T follicular helper cell (primary cell): ENCODE data around the gene ZFPM1.

ENCODE experiments used
- DNase-seq: peaks from one replicate; pipeline ENCODE4 v3.0.0-alpha.2; 2020; ENCODE audit warnings: low read depth

The ZFPM1 gene

DNA sequence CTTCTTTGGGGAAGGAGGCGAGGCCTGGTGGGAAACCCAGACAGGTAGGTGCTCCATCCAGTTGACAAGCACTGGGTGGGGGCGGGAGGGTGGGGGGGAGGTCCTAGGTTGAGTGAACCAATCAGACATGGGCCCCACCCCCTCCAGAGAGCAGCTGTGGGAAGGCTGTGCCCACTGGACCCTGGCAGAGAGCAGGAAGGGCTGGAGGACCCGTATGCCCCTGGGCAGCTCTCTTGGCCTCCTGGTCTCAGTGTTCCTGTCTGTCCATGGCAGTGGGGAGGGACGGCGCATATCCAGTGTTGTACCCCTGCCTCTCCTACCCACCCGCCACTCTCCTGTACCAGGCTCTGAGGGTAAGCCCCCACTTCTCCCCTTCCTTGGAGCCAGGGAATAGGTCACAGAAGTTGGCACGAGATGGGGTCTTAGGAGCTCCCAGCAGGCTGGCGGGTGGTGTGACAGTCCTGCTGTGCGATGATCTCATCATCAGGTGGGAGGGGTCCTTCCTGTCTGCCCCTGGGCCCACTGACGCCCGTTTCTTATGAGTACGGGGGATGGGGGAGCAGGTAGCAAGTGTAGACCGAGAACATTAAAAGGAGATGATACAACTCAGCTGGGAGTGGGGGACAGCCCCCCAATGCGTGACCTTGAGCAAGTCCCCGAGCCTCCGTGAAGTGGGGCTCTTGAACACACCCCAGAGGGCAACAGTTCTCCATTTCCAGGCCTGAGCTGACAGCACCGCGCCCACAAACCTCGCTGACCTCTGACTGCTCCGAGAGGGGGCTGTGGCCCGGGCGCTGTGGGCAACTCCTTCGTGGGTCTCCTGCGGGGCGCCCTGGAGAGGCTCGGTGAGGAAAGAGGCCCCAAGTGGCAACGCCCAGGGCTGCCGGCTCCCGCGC lies 1.2 kb upstream of the ZFPM1 start:
- no peak for DNase-seq

DNA sequence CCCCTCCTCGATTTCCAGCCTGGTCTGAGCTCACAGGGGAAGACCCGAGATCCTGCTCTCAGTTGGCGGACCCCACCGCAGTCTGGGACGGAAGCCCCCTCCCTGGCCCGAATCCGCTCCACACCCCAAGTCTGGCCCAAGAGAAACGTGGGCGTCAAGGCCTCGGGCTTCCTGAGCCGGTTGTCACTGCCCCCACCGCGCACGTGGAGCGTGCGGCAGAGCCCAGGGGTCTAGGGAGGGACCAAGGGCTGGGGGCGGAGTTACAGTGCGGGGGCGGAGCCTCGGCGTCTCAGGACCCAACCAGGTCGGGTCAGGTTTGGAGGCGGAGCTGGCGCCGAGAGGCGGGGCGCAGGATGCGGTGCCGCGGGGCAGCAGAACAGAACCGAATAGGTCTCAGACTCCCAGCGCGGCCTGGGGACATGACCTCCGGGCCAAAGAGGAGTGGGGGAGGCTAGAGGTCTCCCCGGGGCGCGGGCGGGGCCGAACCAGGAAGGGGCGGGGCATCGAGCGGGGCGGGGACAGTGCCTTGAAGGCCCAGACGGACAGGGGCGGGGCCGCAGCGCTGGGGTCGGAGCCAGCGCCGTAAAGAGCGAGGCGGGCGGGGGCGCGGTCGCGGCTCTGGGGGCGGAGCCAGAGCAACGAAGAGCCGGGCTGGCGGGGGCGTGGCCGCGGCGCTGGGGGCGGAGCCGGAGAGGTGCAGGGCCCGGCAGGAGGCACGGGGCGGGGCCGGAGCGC lies 431 bp upstream of the ZFPM1 start:
- DNase-seq = peak; percentile 98

DNA sequence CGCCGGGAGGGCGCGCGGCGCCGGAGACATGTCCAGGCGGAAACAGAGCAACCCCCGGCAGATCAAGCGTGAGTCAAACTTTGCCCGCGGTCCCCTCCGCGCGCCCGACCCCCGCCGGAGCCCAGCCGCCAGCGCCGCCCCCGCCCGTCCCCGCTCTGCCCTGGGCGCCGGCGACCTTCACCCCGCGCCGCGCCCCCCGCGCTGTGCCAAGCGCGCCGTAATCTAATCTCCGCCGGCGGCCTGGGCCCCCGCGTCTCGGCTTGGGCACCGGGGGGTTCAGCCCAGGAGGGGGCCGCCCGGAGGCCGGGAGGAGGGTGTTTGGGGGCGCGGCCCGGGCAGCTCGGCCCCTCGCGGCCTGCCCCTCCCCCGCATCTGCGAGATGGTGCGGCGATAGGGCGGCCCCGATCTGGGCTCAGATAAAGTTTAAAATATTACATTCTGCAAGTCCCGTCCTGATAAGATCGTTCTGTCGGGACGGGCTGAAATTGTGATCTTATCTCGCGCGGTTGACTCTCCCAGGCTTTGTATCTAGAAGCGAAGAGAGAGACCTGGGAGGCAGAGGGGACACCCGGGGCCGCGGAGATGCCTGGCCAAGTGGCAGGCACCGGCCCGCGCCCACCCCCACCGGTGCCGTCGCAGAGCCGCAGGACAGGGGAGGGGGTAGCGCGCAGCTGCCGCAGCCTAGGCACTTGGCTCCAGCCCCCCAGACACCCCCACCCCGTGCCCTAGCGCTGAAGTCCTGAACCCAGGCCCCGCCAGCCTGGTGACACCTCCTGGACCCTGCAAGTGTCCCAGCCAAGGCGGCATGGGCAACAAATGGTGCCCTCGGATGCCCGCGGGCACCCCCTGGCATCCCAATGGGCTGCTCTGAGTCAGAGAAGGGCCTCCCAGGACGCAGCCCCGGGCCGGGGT lies 787 bp downstream of the ZFPM1 start:
- no peak for DNase-seq

DNA sequence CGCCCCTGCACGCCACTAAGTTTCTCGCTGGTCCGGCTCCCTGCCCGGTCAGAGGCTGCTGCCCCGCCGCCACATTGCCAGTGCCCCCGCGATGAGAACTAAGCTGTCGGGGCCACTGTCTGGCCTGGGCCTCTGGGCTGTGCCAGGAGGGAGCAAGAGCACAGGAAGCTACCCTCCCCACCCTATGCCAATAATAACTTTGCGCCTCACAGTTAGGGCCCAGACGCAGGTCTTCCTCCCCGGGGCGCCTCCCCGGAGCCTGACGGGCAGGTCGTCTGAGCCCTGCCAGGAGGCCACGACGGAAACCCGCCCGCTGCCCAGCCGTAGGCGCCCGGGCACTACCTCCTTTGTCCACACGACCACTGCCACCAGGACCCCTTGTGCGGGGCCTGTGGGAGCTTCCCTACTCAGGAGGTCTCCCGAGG lies 1.5 kb downstream of the ZFPM1 start:
- DNase-seq = no peak

DNA sequence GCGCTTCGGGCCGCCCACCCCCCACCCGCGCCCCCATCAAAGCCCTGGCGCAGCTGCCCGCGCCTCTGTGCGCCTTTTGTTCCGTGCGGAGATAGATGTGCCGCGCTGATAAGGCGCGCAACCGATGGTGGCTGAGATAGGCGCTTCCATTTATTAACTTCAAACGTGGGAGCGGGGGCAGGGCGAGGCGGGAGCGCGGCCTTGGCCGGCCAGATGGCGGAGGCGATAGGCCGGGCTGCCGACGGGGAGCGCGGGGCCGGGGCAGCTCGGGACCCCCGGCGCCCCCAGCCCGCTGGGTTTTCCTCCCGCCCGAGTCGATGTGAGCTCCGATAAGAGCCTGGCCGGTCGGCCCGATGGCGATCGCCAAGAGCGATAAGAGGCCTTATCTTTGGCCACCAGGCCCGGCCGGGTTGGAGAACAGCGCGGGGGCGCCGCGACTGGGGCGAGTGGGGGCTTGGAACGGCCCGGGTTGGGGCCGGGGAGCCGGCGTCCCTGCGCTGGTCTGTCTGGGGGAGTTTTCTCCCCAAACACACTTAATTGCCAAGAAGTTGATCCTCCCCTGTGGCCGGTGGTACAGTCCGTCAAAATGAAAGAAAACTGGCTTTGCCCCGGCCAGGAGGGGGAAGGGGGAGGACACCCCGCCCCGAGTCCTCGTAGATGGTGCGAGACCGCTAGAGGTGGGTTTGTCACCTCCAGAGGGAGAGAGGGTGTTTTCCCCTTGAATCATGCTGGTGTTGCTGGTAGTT lies 2.7 kb downstream of the ZFPM1 start:
- DNase-seq = peak; percentile 52

DNA sequence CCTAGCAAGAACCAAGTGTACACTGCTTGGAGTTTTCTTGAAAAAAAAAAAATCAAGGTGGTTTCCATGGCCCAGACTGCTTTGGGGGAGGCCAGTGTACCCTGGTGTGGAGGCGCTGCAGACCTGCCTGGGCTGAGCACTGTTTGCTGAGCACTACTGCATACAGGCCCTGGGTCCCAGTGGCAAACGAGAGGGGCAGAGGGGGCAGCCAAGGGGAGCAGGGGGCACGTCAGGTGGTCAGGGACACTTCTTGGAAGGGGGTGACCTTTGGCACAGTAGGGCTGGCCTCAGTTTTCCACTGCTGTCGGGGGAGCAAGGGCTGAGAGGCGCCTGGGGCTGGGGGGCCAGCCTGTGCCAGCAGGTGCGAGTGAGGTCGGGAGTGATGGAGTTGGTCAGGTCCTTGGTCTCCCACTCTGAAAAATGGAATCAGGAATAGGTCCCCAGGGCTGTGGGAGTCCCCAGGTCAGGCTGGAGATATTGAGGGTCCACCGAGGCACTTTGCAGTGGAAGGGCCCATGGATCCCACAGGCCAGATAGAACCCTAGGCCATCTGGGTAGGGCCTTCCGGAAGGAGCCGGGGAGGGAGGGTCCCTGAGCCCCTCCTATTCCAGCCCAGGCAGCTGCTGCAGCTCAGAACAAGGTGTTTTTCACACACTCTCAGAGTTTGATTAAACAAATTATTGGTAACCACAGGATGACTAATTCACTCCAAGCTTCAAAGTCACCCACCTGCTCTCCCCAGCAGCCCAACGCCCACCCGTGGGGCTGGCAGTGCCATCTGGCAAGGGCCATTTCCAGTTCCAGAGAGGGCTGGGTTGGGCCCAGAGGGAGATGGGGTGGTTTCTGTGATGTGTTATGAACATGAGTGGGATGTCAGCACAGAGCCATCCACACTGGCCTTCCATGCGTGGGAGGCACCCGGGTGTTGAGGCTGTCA lies 3.5 kb downstream of the ZFPM1 start:
- DNase-seq = no peak

DNA sequence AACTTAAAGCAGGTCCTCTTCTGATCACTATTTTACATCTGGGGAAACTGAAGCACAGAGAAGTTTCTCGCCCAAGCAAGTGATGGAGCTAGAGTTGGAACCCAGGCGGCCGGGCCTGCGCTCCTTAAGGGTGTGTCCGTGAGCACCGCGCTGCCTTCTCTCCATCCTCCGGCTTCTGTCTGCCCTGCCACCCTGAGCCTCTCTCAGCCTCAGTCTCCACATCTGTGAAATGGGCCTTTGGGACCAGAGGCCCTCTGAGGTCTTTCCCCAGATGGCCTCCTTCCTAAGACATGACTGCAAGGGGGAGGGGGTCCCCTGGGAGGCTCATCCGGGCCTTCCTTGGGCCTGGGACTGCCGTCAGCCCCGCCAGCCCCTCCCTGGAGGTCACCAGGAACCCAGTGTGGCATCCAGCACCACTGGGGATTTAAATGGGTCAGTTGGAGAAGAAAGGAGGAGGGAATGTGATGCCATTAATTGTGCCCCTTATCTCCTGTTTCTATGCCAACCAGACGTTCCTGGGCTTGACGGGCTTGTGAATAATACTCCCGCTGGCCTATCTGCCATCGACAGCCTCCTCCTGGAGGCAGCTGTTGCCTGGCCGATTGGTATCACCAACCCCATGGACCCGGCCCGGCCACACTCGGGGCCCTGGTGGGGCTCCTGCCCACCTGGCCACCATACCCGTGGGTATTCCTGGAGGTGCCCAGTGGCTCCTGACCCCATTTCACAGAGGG lies 5.1 kb downstream of the ZFPM1 start:
- no peak for DNase-seq

DNA sequence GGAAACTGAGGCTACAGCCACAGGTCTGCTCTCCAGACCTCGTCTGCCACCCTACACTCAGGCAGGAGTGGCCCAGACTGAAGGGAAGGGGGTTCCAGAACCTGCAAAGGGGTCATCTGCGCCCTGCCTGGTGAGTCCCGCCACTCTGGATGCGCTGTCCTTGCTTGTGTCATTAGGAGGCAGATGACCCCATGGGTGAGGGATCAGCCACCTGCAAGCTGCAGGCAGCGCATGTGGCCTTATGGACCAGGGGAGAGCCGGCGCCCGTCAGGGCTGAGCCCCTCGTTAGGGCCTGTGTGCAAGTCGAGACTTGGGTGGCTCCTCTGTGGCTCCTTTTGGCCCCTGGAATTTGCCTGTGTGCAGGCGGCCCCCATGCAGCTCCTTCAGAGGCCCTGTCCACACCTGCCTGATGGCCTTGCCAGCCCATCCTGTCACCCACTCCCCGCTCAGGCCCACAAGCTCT lies 5.7 kb downstream of the ZFPM1 start:
- no peak for DNase-seq

DNA sequence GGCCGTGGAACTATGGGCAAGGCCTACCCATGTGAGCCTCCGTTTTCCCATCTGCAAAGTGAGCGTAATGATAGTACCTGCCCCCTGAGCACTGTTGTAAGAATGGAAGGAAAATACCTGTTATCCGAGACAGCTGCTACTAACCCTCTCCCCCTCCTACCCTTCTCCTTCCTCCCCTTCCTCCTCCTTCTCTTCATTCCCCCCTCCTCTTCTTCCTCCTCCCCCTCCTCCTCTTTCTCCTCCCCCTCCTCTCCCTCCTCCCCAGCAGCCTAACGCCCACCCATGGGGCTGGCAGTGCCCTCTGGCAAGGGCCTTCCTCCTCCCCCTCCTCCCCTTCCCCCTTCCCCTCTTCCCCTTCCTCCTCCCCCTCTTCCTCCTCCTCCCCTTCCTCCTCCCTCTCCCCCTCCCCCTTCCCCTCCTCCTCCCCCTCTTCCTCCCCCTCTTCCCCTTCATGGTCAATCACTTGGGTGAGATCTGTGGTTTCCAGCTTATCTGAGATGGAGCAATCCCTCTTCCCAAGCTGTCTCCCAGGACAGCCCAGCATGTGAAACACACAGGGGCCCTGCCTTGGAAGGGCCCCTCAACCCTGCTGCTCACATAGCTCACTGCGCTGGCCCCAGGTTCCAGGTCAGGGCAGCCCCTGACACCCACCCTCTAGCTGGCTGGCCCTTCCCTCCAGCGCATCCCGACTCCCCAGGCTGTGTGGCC lies 6.4 kb downstream of the ZFPM1 start:
- no peak for DNase-seq

DNA sequence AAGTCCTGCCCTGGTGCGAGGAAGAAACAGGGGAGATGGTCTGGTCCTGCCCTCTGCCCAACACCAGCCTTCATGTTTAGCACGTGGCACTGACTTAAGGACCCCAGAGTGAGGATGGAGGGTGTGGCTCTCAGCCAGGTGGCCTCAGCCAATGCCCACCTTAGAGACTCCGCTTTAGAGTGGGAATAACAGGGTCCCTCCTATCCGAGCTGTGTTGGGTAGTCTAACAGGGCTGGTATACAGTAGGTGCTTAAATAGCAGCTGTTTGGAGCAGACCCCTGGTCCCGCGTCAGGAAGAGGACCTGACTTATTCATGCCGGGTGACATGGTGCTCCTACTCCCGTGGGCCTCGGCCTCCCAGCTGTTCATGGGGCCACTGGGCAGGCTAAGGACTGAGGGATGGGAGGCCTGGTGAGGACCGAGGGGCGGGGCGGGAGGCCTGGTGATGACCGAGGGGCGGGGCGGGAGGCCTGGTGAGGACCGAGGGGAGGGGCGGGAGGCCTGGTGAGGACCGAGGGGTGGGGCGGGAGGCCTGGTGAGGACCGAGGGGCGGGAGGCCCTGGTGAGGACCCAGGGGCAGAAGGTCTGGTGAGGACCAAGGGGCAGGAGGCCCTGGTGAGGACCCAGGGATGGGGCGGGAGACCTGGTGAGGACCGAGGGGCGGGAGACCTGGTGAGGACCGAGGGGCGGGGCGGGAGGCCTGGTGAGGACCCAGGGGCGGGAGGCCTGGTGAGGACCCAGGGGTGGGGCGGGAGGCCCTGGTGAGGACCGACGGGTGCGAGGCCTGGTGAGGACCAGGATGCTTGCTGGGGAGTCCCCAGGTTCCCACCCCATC lies 7.6 kb downstream of the ZFPM1 start:
- no peak for DNase-seq

DNA sequence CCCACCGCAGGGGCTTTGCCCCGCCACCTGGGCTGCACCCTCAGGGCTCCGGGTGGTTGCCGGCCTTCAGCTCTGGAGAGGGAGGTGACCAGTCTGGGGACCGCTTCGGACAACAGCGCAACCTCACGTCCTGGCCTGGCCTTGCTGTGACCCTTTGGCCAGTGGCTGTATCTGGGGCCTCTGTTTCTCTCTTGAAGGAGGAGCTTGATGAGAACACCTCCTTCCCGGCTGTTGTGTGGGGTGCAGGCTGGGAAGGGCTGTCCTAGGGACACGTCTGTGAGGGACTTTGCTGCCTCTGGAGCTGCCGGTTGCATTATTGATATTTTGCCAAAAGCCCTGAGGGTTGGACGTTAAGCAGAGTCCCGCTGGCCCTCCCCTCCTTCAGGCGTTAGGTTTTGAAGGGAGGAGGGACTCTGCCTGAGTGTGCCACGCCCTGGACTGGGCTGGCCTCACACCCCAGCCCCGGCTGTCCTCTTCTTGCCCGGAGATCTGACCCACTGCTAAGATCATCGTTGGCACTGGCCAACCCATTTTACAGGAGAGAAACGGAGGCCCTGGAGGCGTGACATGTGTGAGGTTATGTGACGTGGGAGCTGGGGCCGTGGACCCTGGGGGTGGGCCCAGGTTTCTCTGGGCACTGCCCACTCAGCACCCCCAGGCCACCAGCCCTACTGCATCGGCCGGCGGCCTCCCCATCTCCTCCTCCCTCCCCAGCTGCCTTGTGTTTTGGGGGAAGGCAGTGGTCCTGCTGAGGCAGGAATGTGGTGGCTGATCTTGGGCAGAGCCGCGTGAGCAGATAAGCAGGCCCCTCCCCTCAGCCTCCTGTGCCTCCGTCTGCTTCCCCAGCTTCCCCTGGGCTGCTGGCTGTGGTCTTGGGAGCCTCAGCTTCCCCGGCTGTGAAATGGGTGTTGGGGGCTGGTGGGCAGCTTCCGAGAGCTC lies 8.5 kb downstream of the ZFPM1 start:
- no peak for DNase-seq

DNA sequence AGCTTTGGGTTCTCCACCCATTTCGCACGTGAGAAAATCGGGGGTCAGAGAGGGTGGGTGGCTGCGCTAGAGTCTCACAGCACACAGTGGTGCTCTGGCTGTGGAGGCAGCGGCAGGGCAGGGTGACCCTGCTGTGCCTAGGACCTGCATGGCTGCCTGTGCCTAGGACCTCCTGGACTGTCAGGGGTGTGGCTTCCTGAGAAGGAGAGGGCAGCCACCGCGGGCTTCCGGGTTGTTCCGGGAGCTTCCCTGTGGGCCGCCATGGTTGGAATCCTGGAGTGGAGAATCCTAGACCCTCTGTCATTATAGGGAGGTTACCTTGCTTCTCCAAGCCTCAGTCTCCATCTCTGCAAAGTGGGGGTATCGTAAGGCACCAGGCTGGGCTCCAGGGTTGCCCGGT lies 9.3 kb downstream of the ZFPM1 start:
- no peak for DNase-seq

DNA sequence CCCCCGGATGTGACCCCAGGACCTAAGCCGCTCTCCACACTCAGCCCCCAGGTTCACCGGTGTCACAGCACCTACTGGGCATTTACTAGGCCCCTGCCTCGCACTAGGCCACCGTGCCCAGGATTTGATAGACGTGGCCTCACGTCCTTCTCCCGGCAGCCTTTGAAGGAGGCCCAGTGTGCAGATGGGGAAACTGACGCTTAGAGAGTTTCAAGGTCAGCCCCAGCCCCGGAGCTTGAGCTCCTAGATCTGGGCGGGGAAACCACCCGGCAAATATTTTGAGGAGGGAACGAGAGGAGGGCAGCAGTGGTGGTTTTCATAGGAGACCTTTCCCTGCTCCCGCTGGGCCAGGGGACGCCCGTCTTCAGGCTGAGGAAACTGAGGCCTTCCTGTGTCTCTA lies 10.3 kb downstream of the ZFPM1 start:
- no peak for DNase-seq

DNA sequence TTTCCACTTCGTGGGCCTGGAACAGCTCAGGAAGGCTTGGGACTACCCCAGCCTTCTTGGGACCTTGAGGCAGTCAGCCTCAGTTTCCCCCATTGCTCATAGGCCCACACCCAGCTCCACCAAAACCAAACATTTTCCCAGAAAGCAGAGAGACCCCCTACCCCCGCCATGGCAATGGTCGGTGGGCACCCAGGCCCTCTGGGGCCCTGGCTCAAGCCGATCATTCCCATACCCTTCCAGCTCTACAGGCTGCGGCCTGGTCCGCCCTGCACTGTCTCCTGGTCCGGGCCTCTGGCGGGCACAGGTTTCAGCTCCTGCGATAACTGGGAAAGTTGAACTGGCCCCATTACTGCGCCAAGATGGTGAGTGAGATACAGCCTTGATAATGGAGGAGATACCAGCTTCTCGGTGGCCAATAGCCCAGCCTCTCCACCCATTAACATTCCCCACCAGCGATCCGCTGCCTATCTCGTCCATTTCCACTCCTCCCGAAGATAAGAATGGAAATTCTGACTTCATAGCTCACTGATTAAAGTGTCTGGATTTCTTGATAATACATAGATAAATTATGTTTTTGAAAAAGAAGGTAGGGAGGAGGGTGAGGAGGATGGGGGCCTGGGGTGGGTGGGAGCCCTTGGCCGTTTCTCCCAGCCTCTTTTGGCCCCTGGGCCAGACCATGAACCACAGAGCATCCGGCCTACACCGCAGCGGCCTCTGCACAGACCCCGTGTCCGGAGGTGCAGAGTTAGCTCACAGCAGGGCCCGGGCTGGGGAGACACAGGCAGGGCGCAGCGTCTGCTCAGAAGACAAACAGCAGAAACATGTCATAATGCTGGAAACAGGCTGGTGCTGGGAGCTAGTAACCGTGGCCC lies 11.6 kb downstream of the ZFPM1 start:
- no peak for DNase-seq

DNA sequence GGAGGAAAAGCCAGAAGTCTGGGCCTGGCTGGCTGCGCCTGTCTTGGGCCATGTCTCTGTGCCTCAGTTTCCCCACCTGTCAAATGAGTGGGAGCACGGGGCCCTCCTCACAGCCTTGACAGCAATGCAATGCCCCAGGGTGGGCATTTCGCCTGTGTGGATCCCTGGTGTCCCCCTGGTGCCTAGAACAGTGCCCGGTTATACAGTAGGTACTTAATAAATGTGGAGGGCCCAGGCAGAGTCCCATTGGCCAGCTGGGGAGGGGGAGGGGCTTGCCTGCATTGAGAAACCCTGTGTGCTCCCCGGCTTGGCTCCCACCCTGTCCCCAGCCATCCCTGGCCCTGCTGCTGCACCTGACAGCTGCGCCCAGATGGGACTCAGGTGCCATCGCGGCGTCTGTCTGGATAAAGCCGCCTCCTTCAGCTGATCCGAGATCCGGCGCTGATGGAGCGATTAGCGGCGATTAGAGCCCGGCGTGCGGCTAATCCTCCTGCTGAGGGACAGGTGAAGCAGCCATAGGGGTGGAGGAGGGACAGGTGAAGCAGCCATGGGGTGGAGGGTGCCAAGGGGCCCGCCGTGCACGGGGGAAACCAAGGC lies 12.4 kb downstream of the ZFPM1 start:
- no peak for DNase-seq
